HepG2 (cell line): ENCODE measurements around the gene SLC29A1. TPM values are rescaled to one million over a fixed set of nuclear protein-coding genes. Genes with fewer than 3 reads are reported as not detected.

ENCODE experiments used
- MXD4 ChIP-seq: IDR thresholded peaks from 2 replicates; pipeline ENCODE4 v1.6.1; 2016; ENCODE audit warnings: mild to moderate bottlenecking, missing biosample characterization, missing genetic modification reagents
- RAD21 ChIP-seq: fragments of 450-650 bp; formaldehyde crosslinking; IDR thresholded peaks from 2 replicates; pipeline ENCODE4 v1.5.0; 2020; ENCODE audit warnings: mild to moderate bottlenecking
- ZNF17 ChIP-seq: sonication (generic); formaldehyde crosslinking; IDR thresholded peaks from 2 replicates; pipeline ENCODE4 v1.5.0; 2020; ENCODE audit warnings: mild to moderate bottlenecking, missing genetic modification reagents
- polyA plus RNA-seq, 8 experiments: library from polyadenylated mRNA; depleted of rRNA in 3 of 8; stranded (reverse) in 7 of 8; unstranded in 1 of 8; fragments of >200 nt; fragmentation: Illumina TruSeq in 4 of 8; extraction: Trizol in 4 of 8; gene quantifications; 2 replicates each; pipeline versions ENCODE4 v1.2.1 to v1.2.3, GENCODE V29; 2011 to 2016; ENCODE audit warnings: low read depth in 4 of 8, missing spikeins in 1 of 8, mixed read lengths in 1 of 8; ENCODE audit not compliant: insufficient read depth in 1 of 8
- total RNA-seq, 5 experiments: library from RNA; depleted of rRNA; stranded (reverse); fragments of >200 nt; fragmentation: Illumina TruSeq; extraction: Trizol; gene quantifications; 2 replicates each; pipeline ENCODE4 v1.2.3, GENCODE V29; 2016; ENCODE audit warnings: low read depth in 1 of 5
- TF ChIP-seq, protein P1 (sequence below), 2 experiments: fragments of 450-650 bp in 1 of 2; sonication (generic) in 1 of 2; formaldehyde crosslinking in 1 of 2; IDR thresholded peaks; 2 replicates each; pipeline versions ENCODE4 v1.6.1 to v1.8.0; 2016 to 2022; ENCODE audit warnings: antibody characterized with exemption in 1 of 2, mild to moderate bottlenecking in 1 of 2, missing genetic modification reagents in 1 of 2
- TF ChIP-seq, protein P2 (sequence below): sonication (generic); formaldehyde crosslinking; IDR thresholded peaks from 2 replicates; pipeline ENCODE4 v1.4.0; 2020; ENCODE audit warnings: missing genetic modification reagents, borderline replicate concordance
- TF ChIP-seq, protein P3 (sequence below): sonication (generic); formaldehyde crosslinking; IDR thresholded peaks from 2 replicates; pipeline ENCODE4 v1.5.1; 2020; ENCODE audit warnings: missing genetic modification reagents, mild to moderate bottlenecking, borderline replicate concordance
- TF ChIP-seq, protein P4 (sequence below): sonication (generic); formaldehyde crosslinking; IDR thresholded peaks from 2 replicates; pipeline ENCODE4 v1.4.0; 2020; ENCODE audit warnings: missing genetic modification reagents

Gene SLC29A1
- total and polyA plus RNA-seq, 2 of the 13 experiments (the other 11 are each of a cell fraction or from before 2014, with no cell fraction given), result 43.2 to 106 TPM

DNA sequence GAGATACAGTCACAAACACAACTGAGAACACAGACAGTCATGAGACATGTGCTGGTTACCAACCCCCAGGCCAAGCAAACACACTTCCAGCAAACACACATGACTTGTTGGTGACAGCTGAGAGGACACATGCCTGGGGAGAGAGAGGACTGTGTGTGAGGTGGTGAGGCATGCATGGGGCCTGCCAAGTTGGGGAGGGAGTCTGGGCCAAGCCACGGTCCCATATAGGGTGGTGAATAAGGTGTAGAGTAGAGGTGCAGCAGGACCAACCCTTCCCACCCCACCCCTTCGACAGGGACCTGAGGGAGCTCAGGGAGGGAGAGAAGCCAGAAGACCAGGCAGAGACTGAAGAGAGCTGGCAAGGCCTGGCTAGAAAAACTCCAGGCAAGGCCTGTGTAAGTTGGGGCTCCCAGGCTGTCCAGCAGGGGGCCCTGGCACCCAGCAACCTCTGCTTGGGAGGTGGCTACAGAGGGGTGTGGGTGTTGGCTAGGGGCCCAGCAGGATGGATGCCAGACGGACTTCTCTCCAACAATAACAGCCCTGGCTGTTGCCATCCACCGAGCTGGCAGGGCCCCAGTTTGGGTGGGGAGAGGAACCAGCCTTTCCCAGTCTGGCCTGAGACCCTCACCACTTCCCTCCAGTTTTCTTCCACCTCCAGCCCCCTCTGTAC is 2.0 kb upstream of the SLC29A1 start (continued):
- TF ChIP-seq, protein P1, sequence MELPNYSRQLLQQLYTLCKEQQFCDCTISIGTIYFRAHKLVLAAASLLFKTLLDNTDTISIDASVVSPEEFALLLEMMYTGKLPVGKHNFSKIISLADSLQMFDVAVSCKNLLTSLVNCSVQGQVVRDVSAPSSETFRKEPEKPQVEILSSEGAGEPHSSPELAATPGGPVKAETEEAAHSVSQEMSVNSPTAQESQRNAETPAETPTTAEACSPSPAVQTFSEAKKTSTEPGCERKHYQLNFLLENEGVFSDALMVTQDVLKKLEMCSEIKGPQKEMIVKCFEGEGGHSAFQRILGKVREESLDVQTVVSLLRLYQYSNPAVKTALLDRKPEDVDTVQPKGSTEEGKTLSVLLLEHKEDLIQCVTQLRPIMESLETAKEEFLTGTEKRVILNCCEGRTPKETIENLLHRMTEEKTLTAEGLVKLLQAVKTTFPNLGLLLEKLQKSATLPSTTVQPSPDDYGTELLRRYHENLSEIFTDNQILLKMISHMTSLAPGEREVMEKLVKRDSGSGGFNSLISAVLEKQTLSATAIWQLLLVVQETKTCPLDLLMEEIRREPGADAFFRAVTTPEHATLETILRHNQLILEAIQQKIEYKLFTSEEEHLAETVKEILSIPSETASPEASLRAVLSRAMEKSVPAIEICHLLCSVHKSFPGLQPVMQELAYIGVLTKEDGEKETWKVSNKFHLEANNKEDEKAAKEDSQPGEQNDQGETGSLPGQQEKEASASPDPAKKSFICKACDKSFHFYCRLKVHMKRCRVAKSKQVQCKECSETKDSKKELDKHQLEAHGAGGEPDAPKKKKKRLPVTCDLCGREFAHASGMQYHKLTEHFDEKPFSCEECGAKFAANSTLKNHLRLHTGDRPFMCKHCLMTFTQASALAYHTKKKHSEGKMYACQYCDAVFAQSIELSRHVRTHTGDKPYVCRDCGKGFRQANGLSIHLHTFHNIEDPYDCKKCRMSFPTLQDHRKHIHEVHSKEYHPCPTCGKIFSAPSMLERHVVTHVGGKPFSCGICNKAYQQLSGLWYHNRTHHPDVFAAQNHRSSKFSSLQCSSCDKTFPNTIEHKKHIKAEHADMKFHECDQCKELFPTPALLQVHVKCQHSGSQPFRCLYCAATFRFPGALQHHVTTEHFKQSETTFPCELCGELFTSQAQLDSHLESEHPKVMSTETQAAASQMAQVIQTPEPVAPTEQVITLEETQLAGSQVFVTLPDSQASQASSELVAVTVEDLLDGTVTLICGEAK (IDR thresholded peaks at IDR 0.05), result no peak
- TF ChIP-seq, protein P1 (CRISPR knock-in tag; IDR thresholded peaks at IDR 0.05), result no peak; the same call in 1 of the 2 replicates
- TF ChIP-seq ZNF17, result no peak
- TF ChIP-seq, protein P2, sequence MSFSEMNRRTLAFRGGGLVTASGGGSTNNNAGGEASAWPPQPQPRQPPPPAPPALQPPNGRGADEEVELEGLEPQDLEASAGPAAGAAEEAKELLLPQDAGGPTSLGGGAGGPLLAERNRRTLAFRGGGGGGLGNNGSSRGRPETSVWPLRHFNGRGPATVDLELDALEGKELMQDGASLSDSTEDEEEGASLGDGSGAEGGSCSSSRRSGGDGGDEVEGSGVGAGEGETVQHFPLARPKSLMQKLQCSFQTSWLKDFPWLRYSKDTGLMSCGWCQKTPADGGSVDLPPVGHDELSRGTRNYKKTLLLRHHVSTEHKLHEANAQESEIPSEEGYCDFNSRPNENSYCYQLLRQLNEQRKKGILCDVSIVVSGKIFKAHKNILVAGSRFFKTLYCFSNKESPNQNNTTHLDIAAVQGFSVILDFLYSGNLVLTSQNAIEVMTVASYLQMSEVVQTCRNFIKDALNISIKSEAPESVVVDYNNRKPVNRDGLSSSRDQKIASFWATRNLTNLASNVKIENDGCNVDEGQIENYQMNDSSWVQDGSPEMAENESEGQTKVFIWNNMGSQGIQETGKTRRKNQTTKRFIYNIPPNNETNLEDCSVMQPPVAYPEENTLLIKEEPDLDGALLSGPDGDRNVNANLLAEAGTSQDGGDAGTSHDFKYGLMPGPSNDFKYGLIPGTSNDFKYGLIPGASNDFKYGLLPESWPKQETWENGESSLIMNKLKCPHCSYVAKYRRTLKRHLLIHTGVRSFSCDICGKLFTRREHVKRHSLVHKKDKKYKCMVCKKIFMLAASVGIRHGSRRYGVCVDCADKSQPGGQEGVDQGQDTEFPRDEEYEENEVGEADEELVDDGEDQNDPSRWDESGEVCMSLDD (CRISPR knock-in tag), result peak; percentile 77; the same call in 1 of the 2 replicates
- TF ChIP-seq, protein P3, sequence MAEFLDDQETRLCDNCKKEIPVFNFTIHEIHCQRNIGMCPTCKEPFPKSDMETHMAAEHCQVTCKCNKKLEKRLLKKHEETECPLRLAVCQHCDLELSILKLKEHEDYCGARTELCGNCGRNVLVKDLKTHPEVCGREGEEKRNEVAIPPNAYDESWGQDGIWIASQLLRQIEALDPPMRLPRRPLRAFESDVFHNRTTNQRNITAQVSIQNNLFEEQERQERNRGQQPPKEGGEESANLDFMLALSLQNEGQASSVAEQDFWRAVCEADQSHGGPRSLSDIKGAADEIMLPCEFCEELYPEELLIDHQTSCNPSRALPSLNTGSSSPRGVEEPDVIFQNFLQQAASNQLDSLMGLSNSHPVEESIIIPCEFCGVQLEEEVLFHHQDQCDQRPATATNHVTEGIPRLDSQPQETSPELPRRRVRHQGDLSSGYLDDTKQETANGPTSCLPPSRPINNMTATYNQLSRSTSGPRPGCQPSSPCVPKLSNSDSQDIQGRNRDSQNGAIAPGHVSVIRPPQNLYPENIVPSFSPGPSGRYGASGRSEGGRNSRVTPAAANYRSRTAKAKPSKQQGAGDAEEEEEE (CRISPR knock-in tag), result no peak
- TF ChIP-seq, protein P4, sequence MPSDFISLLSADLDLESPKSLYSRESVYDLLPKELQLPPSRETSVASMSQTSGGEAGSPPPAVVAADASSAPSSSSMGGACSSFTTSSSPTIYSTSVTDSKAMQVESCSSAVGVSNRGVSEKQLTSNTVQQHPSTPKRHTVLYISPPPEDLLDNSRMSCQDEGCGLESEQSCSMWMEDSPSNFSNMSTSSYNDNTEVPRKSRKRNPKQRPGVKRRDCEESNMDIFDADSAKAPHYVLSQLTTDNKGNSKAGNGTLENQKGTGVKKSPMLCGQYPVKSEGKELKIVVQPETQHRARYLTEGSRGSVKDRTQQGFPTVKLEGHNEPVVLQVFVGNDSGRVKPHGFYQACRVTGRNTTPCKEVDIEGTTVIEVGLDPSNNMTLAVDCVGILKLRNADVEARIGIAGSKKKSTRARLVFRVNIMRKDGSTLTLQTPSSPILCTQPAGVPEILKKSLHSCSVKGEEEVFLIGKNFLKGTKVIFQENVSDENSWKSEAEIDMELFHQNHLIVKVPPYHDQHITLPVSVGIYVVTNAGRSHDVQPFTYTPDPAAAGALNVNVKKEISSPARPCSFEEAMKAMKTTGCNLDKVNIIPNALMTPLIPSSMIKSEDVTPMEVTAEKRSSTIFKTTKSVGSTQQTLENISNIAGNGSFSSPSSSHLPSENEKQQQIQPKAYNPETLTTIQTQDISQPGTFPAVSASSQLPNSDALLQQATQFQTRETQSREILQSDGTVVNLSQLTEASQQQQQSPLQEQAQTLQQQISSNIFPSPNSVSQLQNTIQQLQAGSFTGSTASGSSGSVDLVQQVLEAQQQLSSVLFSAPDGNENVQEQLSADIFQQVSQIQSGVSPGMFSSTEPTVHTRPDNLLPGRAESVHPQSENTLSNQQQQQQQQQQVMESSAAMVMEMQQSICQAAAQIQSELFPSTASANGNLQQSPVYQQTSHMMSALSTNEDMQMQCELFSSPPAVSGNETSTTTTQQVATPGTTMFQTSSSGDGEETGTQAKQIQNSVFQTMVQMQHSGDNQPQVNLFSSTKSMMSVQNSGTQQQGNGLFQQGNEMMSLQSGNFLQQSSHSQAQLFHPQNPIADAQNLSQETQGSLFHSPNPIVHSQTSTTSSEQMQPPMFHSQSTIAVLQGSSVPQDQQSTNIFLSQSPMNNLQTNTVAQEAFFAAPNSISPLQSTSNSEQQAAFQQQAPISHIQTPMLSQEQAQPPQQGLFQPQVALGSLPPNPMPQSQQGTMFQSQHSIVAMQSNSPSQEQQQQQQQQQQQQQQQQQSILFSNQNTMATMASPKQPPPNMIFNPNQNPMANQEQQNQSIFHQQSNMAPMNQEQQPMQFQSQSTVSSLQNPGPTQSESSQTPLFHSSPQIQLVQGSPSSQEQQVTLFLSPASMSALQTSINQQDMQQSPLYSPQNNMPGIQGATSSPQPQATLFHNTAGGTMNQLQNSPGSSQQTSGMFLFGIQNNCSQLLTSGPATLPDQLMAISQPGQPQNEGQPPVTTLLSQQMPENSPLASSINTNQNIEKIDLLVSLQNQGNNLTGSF (CRISPR knock-in tag), result no peak
- peak; percentile 86 for TF ChIP-seq RAD21 (CRISPR knock-in tag)
- TF ChIP-seq MXD4 (CRISPR knock-in tag), result peak; percentile 76
